HG03432 (cell line): ENCODE measurements around the gene DDA1.
"Not testable (repeated sequence)": the region's sequence is repeated elsewhere in the genome, so short reads cannot be mapped to it uniquely, and the experiment has no call there.

ENCODE experiments used
- ATAC-seq: cut with Tn5 transposase; IDR thresholded peaks from one replicate; pipeline ENCODE4 v1.9.1; 2021; ENCODE audit warnings: mild to moderate bottlenecking, moderate library complexity; ENCODE audit not compliant: unreplicated experiment

The DDA1 gene

DNA sequence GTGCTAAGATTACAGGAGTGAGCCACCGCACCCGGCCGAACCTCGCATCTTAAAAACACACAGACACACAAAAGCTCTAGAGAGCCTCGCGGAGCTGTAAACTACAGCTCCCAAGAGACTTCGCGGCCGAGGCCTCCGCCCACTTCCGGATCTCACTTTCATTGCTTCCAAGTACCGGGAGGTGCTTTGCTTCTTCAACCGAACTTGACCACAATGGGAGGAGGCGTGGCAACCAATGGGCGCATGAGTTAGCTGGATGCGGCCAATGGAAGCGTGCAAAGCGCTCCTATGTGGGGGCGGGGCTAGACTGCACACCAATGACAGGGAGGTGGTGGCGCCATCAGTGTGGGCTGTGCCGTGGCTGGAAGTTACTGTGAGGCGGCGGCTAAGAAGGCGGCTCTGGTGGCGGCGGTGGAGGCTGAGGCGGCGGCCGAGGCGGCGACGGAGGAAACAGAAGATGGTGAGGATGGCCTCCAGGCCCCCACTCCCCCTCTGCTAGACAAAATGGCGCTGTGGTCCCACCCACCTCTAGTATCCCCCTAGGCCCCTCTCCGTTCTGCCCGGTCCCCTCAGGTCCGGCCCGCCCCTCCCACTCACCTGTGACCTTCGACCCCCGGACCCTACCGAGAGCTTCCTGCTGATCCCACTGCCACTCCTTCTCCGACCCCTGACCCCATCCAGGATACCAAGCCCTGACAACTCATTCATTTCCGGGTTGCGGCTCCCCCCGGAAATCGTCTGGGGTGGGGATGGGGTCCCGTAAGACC is at the start of gene DDA1:
TSS of gene DDA1 (plus strand) at position 366 of the 767 bp plus-strand sequence. CDS start at position 458, 92 bp downstream.
- ATAC-seq, result peak; percentile 49

DNA sequence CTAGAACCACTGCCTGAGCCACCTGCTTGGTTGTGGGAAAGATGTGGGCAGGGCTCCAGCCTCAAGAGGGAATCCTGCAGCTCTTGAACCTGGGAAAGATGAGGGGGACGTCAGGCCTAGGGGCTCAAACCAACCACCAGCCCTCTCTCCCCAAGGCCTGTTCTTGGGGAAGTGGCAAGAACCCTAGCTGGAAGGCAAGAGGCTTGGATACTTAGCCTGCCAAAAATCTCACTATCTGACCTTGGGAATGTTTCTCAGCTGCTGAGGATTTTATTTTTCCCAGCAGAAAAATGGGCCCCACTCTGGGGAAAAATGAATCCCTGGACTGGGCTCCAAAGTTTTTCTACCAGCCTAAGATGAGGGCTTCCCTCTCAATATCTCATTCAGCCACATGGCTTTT is 49.4 kb upstream of the DDA1 start:
- no peak for ATAC-seq

DNA sequence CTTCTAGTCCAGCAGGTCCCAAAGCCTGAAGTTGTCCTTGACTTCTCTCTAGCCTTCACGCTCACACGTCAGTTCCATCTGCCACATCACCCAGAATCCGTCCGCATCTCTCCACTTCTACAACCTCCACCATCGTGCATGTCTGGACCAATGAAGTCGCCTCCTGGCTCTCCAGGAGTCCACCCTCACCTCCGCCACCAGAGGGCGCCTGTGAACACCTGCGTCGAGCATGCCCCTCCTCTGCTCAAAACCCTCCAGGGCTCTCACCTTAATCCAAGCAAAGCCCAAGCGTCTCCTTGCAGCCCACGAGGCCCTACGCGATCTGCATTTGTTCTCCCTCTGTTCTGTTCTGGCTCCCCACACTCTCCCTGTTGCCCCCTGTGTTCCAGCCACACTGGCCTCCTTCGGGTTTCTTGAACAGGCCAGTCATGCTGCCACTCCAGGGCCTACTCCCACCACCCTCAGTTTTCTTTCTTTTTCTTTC is 48.5 kb upstream of the DDA1 start:
- peak; percentile 78 for ATAC-seq

DNA sequence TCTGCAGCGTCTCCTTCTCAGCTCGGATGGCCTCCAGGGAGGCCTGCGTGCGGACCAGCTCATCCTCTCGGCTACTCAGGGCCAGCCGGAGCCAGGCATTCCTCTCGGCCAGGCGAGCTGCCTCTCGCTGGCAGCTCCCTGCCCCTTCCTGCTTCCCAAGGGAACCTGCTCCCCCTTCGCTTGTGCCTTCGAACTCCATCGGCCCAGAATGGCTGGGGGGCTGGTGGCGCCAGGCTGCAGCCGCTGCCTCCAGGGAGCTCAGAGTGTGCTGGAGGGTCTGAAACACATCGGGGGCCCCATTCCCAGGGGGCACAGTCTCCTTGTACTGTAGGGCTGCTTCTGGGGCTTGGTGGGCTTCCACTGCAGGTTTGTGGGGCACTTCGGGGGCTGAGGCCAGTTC is 46.8 kb upstream of the DDA1 start:
- no peak for ATAC-seq

DNA sequence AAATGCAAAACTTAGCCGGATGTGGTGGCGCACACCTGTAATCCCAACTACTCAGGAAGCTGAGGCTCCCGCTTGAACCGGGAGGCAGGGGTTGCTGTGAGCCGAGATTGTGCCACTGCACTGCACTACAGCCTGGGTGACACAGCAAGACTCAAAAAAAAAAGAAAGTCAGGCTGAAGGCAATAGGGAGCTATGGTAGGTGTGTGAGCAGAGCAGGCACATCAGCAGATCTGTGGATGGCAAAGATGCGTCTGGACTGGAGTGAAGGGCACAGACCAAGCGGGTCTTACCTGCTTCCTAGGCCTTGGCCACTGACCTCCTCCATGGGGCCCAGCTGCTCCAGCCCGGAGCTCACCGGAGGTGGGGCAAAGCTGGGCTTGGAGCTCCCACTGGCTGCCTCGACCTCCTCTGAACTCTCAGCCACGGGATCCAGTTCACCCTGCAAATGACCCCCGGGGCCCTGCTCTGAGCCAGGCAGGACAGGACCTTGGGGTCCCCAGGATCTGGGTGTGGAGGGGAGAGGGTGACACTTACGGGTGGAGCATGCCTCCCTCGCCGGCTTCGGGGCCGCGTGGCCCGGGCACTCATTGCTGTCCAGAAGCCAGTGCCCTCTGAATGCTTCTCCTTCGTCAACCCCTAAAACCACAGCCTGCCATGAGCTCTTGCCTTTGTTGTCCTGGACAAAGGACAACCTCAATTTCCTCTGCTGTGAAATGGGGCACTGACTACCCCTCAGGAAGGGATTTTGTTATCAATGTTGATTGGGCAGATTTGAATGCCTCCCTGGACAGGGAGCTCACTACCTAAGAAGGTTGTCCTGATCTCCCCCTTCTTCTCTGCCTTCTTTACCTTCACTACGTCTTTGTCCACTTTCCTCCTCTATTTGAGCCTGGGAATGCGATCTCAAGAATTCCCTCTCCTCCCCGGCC is 45.4 kb upstream of the DDA1 start:
- no peak for ATAC-seq

DNA sequence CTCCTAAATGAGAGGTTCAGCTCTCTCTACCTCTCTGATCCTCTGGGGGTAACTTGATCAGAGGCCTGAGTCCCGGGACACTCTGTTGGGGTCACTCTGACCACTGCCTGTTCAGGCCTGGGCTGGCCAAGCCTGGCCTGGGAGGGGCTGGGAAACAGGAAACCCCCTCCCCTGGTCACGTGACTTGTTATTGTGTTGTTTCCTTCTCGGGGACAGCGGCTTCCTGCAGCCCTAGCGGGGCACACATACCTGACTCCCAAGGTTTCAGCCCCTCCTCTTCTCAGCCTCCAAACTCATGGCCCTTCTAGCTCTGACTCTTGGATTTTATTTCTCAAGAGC is 44.8 kb upstream of the DDA1 start, which contains the start of gene USHBP1:
TSS of gene USHBP1 (minus strand) at position 105 of the 339 bp plus-strand sequence. CDS start 446 bp downstream, outside the sequence.
- no peak for ATAC-seq

DNA sequence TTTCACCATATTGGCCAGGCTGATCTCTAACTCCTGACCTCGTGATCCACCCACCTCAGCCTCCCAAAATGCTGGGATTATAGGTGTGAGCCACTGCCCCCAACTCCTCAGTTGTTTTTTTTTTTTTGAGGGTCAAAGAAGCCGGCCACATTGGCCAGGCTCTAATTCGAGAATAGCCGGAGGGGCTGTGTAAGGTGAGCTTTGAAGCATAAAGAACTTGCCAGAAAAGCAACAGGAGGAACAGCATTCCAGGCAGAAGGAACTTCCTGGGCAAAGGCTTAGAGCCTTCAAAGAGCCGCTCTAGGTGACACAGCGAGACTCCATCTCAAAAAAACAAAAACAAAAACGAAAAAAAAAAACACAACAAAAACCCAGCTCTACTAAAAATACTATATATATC is 43.3 kb upstream of the DDA1 start:
- ATAC-seq, result no peak

DNA sequence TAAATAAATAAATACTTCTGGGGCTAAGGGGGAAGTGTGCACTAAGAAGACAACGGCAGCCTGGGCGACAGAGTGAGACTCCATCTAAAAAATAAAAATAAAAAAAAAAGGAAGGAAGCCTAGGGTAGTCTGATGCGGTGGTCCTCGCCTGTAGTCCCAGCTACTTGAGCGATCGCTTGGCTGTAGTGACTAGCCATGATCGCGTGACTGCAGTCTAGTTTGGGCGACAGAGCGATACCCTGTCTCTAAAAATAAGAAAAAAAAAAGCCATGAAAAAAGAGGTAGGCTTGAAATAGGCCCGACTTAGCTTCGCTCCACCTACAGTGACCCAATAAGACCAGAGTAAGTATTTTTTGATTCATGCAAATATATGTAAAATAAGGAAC is 42.8 kb upstream of the DDA1 start:
- ATAC-seq, result no peak

DNA sequence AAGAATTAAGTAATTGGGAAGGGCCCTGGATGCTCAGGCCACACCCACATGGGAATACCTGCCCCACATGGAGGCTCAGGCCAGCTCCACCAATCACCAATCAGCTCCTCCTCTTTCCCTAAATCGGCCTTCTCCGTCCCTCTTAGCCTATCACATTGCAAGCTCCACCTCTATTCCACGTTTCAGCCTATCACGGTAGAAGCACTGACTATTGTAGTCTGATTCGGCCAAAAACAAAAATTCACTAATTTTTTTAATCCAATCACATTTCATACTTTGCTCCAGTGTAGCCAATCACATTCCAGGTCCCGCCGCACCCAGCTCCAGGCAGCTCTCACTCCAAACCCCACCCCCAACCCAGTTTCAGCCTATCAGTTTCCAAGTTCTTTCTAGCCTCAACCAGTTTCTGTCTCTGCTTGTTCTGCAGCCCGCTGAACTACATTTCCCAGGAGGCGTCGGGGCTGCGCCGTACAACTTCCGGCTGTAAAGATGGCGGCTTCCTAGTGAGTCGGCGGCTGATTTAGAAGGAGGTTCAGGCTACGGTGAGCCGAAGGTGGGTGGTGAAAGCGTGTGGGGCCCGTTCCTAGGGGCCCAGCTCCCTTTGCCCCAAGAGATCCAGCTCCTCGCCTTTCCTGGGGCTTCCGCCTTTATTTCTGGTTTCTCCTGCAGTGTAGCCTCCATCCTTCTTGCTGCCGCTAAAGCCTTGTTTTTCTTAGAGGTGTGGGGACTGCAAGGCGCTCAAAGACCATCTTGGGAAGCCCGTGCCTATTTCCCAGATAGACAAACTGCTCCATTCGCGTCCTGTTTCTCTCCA is 42.2 kb upstream of the DDA1 start, which contains the start of gene BABAM1:
TSS of gene BABAM1 (plus strand) at position 469 of the 814 bp plus-strand sequence. CDS start 1,364 bp downstream, outside the sequence.
- ATAC-seq, result peak; percentile 92

DNA sequence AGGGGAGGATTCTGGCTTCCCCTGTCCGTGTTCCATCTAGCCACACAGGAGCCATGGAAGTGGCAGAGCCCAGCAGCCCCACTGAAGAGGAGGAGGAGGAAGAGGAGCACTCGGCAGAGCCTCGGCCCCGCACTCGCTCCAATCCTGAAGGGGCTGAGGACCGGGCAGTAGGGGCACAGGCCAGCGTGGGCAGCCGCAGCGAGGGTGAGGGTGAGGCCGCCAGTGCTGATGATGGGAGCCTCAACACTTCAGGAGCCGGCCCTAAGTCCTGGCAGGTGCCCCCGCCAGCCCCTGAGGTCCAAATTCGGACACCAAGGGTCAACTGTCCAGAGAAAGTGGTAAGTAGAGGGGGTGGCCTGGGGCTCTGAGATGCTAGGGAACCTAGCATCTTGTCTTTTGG is 40.6 kb upstream of the DDA1 start:
- ATAC-seq, result no peak

DNA sequence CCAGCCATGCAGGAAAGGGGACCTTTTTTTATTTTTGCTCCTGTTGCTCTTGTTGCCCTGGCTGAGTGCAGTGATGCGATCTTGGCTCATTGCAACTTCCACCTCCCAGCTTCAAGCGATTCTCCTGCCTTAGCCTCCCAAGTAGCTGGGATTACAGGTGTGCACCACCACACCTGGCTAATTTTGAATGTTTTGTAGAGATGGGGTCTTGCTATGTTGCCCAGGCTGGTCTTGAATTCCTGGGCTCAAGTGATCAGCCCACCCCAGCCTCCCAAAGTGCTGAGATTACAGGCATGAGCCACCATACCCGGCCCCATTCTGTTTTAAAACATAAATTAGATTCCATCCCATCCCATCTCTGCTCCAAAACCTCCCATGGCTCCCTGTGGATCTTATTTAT is 34.5 kb upstream of the DDA1 start:
- ATAC-seq, result not testable (repeated sequence)

DNA sequence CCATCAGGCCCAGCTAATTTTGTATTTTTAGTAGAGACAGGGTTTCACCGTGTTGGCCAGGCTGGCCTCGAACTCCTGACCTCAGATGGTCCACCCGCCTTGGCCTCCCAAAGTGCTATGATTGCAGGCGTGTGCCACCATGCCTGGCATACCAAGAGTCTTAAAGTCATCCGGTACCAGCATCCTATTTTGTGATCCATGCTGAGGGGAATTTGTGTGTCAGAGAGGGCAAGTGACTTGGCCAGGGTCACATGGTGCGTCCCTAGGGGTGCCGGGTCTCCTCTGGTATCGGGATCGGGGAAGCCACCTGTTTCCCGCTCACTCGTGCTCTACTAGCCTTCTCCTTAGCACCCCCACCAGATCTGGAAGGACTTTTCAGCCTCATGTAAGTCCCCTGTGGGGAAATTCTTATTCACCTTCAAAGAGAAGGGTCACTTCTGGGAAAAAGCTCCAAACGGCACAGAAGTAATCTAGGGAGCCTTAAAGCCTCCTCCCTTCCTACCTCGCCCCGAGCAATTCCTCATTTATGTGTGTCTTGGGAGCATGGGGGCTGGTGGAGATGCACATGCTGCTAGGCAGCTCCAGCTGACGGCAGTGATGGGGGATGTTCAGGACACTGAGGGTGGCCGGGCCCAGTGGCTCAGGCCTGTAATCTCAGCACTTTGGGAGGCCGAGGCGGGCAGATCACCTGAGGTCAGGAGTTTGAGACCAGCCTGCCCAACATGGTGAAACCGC is 33.8 kb upstream of the DDA1 start:
- ATAC-seq, result no peak

DNA sequence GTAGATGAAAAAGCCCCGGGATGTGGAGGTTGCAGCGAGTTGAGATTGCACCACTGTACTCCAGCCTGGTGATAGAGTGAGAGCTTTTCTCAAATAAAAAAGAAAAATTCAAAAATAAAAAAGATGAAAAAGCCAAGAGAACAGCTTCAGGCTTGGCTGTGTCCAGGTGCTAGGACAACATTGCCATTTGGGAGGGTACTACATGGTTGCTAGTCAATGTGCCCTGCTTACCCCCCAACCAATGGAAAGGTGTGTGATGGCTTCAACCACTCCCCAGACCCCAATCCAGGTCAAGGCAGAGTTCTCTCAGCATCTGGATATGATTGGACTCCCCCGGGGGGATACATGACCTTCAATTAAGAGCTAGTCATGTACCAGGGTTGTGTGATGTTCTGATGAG is 29.9 kb upstream of the DDA1 start:
- no peak for ATAC-seq

DNA sequence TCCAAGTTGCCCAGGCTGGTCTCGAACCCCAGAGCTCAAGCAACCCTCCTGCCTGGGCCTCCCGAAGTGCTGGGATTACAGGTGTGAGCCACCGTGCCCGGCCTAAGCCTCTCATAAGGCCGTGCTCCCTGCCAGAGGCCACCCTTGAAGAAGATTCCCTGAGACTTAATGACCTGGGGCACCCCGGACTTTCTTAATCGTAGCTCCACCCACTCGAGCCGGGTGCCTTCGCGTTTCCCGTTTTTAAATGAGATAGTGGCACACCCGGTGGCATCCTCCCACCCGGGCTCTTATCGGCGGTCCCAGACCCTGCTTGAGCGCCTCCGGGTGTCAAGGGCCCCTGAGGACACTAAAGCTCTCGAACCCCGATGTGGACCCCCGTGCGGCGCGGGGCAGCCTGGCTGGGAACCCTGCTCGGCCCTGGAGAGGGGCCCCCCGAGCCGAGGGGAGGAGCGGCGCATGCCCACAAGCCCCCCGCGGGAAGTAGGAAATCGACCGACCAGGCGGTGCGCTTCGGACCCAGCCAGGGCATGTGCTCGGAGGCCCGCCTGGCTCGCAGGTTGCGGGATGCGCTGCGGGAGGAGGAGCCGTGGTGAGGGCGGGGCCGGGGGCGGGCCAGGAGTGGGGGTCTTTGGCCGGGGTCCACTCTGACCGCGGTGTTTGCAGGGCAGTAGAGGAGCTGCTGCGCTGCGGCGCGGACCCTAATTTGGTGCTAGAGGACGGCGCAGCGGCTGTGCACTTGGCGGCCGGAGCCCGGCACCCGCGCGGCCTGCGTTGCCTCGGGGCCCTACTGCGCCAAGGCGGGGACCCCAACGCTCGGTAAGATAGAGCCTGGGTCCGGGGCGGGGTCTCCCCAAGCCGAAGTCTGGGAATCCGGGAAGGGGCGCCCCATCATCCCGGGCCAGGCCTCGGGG is 27.7 kb upstream of the DDA1 start, which contains the start of gene ANKLE1:
TSS of gene ANKLE1 (plus strand) at position 511 of the 914 bp plus-strand sequence. CDS start at position 531, 20 bp downstream.
- peak; percentile 48 for ATAC-seq

DNA sequence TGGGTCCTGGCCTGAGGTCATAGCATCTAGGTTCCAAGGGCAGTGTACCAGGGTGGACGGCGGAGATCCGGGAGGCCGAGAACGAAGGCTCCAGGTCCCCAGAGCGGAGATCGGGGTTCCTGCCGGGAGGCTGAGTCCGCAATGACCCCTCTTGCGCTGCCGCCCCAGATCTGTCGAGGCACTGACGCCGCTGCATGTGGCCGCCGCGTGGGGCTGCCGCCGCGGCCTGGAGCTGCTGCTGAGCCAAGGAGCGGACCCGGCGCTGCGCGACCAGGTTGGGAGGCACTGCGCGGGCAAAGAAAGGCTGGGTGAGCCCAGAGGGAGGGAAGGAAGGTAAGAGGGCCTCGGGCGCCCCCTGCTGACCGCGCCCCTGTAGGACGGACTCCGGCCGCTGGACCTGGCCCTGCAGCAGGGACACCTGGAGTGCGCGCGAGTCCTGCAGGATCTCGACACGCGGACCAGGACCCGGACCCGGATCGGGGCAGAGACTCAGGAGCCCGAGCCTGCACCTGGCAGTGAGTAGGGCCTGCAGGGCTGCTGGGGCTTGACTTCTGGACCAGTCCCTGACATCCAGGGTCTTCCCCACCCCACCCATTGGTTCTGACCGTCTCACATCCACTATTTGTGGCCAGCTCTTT is 26.8 kb upstream of the DDA1 start:
- ATAC-seq, result peak; percentile 71

DNA sequence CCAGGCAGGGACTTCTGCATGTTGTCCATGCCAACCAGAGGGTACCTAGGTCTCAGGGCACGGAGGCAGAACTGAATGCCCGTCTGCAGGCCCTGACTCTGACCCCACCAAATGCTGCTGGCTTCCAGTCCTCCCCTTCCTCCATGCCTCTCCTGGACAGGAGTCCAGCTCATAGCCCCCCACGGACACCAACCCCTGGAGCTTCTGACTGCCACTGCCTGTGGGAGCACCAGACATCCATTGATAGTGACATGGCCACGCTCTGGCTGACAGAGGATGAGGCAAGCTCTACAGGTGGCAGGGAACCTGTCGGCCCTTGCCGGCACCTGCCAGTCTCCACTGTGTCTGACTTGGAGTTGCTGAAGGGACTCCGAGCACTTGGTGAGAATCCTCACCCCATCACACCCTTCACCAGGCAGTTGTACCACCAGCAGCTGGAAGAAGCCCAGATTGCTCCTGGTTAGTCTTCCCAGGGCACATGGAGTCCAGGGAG is 25.8 kb upstream of the DDA1 start:
- ATAC-seq, result no peak

DNA sequence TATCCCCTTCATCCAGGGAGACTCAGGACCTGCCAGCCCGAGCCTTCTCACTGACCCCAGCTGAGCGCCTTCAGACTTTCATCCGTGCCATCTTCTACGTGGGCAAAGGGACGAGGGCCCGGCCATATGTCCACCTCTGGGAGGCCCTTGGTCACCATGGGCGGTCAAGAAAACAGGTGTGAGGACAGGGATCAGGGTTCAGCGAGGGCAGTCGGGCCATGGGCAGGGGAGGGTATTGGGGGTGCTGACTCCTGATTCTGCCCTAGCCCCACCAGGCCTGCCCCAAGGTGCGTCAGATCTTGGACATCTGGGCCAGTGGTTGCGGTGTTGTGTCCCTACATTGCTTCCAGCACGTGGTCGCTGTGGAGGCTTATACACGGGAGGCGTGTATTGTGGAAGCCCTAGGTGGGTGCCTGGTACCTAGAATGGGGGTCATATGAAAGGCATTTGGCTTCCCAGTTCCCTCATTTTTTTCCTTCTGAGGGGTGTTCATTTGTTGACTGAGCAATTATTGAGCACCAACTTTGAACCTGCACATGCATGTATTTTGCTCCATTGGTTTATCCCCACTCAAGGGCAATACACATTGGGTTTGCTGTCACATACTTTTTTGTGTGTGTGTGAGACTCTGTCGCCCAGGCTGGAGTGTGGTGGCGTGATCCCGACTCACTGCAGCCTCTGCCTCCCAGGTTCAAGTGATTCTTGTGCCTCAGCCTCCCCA is 23.8 kb upstream of the DDA1 start:
- no peak for ATAC-seq

DNA sequence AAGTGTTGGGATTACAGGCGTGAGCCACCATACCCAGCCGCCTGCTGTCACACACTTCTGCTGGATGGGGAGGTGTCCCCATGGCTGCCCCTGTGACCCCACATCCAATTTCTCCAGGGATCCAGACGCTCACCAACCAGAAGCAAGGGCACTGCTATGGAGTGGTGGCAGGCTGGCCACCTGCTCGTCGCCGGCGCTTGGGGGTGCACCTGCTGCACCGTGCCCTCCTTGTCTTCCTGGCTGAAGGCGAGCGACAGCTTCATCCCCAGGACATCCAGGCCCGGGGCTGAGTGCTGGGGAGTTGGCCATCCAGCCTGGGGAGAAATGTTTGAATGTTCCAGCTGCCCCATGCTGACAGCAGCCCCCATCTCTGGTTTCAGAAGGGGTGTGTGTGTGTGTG is 23.1 kb upstream of the DDA1 start:
- ATAC-seq, result no peak
